Skin of body (tissue), 3 donors: ENCODE measurements around the gene NAGLU. TPM values are rescaled to one million over a fixed set of nuclear protein-coding genes. Genes with fewer than 3 reads are reported as not detected.

Experiments
- DNase-seq: peaks from one replicate; lab custom pipeline; 2025; lab: John Stamatoyannopoulos, UW
- small RNA-seq: library from RNA; depleted of rRNA; stranded (forward); fragments of <200 nt; gene quantifications from one replicate; pipeline ENCODE3, GENCODE V24; 2014; ENCODE audit warnings: low replicate concordance
- total RNA-seq: library from RNA; depleted of rRNA; stranded (reverse); fragments of >200 nt; gene quantifications from one replicate; pipeline ENCODE4 v1.2.3, GENCODE V29; 2014

The NAGLU gene
- total RNA-seq, 1 donor from 2014 or later = 9.5 TPM

- DNase-seq = no peak
Measured at GRCh38 chr17:42591411-42591810, 55.4 kb downstream of the NAGLU start.

Small RNA genes within 50 kb of the gene (small RNA-seq; reads per million reads assigned to genes)
- 0.31 reads per million, percentile 32 among the genes with 10 or more reads in this experiment for gene MIR548AT

Other genes starting within 250 kb of the NAGLU start
- gene STAT5A, start 247.7 kb upstream of the NAGLU start, total RNA-seq = 27.8 TPM
- 107 TPM for gene STAT3, start 147.8 kb upstream of the NAGLU start, total RNA-seq
- gene CAVIN1, start 113.0 kb upstream of the NAGLU start, total RNA-seq = 178 TPM
- 84.6 TPM for gene ATP6V0A1, start 77.4 kb upstream of the NAGLU start, total RNA-seq
- 0.59 TPM for gene HSD17B1, start 16.7 kb downstream of the NAGLU start, total RNA-seq
- 14.6 TPM for gene COASY, start 25.9 kb downstream of the NAGLU start, total RNA-seq
- 24.5 TPM for gene MLX, start 30.9 kb downstream of the NAGLU start, total RNA-seq
- gene PSMC3IP, start 41.5 kb downstream of the NAGLU start, total RNA-seq = 3.2 TPM
- gene RETREG3, start 73.1 kb downstream of the NAGLU start, total RNA-seq = 40.2 TPM
- gene TUBG1, start 73.4 kb downstream of the NAGLU start, total RNA-seq = 12.5 TPM
- 9.2 TPM for gene TUBG2, start 123.0 kb downstream of the NAGLU start, total RNA-seq
- gene PLEKHH3, start 140.8 kb downstream of the NAGLU start, total RNA-seq = 19.1 TPM
- gene CCR10, start 145.6 kb downstream of the NAGLU start, total RNA-seq = 0.79 TPM
- 8.3 TPM for gene CNTNAP1, start 146.3 kb downstream of the NAGLU start, total RNA-seq
- 29.8 TPM for gene EZH1, start 208.8 kb downstream of the NAGLU start, total RNA-seq
- 16.4 TPM for gene RAMP2, start 225.0 kb downstream of the NAGLU start, total RNA-seq
- 33.3 TPM for gene VPS25, start 237.2 kb downstream of the NAGLU start, total RNA-seq
- 0.59 TPM for gene WNK4, start 244.4 kb downstream of the NAGLU start, total RNA-seq